GM12864 (cell line): ENCODE measurements around the gene ARID5B.

Experiments
- DNase-seq: peaks from one replicate; pipeline ENCODE4 v3.0.0-alpha.2; 2011; ENCODE audit warnings: low read depth
- H3K4me3 ChIP-seq: 2 replicates; pipeline ENCODE4 v1.5.1; 2011; ENCODE audit warnings: mild to moderate bottlenecking, low read depth, low read length, control low read depth
- TF ChIP-seq, protein P1 (sequence below): IDR thresholded peaks from 2 replicates; pipeline ENCODE4 v1.5.1; 2011; ENCODE audit warnings: low read depth, mild to moderate bottlenecking, moderate library complexity, low read length, control low read depth, inconsistent platforms; ENCODE audit errors: missing control alignments

The ARID5B gene

GRCh38 chr10:61957806-61958205 is 56.3 kb downstream of the ARID5B start:
- no peak overlapping the region for H3K4me3 ChIP-seq
- DNase-seq = no peak
- TF ChIP-seq, protein P1, sequence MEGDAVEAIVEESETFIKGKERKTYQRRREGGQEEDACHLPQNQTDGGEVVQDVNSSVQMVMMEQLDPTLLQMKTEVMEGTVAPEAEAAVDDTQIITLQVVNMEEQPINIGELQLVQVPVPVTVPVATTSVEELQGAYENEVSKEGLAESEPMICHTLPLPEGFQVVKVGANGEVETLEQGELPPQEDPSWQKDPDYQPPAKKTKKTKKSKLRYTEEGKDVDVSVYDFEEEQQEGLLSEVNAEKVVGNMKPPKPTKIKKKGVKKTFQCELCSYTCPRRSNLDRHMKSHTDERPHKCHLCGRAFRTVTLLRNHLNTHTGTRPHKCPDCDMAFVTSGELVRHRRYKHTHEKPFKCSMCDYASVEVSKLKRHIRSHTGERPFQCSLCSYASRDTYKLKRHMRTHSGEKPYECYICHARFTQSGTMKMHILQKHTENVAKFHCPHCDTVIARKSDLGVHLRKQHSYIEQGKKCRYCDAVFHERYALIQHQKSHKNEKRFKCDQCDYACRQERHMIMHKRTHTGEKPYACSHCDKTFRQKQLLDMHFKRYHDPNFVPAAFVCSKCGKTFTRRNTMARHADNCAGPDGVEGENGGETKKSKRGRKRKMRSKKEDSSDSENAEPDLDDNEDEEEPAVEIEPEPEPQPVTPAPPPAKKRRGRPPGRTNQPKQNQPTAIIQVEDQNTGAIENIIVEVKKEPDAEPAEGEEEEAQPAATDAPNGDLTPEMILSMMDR = no peak

DNA sequence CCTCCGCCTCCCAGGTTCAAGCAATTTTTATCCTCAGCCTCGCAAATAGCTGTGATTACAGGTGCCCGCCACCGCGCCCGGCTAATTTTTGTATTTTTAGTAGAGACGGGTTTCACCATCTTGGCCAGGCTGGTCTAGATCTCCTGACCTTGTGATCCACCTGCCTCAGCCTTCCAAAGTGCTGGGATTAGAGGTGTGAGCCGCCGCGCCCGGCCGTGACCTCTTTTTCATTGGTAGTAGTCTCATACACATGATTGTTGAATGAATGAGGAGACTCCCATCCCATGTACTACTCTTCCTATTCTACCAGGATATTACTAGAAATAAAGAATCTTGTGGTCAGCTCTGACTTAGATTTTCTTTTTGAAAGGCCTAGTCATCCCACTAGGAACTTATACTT is 56.8 kb downstream of the ARID5B start:
- TF ChIP-seq, protein P1 = no peak
- DNase-seq = no peak
- H3K4me3 ChIP-seq = no peak overlapping the region

DNA sequence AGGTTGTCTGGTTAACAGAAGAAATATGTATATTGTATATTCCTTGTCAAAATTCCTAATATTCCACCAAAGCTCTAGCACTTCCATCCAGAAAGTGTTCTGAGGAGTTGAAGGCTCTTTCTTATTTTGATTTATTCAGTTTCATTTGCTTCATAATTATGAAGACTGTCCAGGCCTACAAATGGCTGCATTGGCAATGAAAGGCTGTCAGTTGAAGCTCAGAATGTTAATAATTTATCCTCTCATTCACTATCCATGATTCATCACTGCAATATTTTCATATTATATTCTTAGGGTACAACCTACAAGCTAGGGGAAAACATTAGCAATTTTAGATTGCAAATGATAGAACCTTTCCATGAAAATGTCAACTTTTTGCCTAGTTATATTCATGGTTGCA is 57.3 kb downstream of the ARID5B start:
- TF ChIP-seq, protein P1 = no peak
- no peak for DNase-seq
- H3K4me3 ChIP-seq = no peak overlapping the region

GRCh38 chr10:61959814-61960213 is 58.3 kb downstream of the ARID5B start:
- TF ChIP-seq, protein P1 = no peak
- DNase-seq = no peak
- H3K4me3 ChIP-seq = no peak overlapping the region

DNA sequence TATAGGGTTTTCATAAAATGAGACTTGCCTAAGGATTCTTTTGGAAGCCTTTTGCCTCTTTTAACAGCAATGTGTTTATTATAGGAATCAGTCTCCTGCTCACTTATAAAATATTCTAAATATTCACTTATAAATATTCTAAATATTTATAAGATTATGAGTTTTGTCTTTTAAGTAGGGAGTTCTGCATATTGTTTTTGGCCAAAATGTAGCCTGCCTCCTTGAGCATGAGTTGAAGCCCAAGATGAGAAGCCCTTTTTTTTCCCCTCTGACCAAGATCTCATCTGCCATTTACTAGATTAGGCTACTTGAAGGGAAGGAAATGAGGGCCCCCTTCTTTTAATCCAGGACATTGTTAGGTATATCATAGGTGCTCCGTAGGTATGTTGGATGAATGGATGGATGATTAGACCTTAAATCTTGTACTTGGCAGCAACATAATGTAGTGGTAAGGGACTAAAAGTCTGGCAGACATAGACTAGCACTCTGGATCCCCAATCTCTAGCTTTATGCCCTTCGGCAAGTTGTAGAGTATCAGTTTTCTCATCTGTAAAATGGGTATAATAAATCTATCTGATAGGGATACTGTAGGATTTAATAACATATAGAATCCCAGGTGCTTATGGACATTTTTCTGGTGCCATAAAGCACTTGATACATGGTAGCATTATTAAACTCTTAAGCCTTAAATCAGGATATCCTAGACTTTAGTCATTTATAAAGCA is 59.1 kb downstream of the ARID5B start:
- DNase-seq = no peak
- no peak overlapping the region for H3K4me3 ChIP-seq
- TF ChIP-seq, protein P1 = no peak

DNA sequence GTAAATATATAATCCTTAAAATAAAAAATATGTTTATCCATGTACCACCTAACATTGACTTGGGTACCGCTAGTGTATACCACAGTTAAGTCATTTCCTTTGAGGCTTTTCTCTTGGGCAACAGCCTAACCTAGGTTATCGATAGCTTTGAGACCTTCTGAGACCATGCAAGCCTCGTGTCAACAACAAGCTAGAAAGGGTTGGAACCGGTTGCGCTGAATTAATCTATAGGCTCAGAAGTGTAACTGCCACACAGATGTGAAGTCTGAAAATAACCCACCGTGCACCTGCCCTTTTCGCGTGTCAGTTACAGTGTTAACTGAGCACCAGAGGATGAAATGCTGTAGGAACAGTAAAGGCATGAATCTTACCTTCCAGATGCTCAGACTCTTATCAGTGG is 59.8 kb downstream of the ARID5B start:
- DNase-seq = peak; percentile 83
- TF ChIP-seq, protein P1 = no peak
- H3K4me3 ChIP-seq = peak overlapping the region; percentile 27; the same call in 1 of the 2 replicates

DNA sequence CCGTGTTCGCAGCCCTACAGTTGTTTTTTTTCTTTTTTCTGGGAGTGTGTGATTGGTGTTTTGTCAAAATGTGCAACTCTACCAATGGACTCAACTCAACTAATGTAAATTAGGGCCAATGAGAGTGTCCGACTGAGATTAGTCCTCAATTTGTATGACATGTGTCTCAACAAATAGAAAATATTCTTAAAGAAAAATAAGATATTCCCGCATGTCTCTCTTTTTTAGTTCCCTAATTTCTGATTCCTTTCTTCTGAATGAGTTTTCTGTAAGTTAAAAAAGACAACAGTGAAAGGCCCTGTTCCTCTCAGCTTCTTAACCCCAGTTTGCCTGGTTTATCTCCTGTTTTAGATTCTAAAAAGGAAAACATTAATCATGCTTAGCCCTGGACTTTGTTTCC is 61.5 kb downstream of the ARID5B start:
- TF ChIP-seq, protein P1 = no peak
- DNase-seq = no peak
- peak overlapping the region; percentile 41; the same call in 1 of the 2 replicates for H3K4me3 ChIP-seq
